ENCODE results near the gene TFB1M.

TFB1M gene

DNA sequence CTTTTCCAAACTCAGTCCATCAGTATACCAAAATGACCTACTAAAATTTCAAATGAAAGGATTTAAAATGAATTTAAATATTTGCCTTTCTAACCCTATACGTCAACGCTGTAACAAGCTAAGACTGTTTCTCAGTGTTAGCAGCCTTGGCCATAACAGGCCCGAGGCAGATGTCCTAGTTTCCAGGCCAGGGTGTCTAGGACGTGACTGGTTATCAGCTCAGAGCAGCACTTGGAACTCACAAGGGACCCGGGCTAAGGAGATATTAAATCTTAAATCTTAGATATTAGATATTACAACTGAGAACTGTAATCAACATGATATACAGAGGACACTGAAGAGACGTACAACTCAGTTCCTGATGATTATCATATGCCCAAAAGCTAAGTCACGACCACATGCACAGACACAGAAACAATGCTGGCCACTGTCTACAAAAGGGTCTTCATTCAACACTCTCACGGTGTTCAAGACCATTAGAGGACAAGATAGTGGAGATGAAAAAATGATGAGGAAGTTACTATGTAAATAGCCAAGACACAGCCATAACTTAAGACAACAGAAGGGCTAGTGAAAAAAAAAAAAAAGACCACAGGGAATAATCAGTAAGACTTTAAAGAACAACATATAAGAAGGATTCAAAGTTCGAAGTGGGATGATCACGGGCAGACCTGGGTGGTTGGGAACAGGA is 50.8 kb downstream of the TFB1M start, which contains the start of gene CLDN20:
Gene CLDN20, plus strand, starts transcription at position 641 of the 691 bp plus-strand sequence. CDS start 11,707 bp downstream, outside the sequence.
- TF ChIP-seq, protein P1, sequence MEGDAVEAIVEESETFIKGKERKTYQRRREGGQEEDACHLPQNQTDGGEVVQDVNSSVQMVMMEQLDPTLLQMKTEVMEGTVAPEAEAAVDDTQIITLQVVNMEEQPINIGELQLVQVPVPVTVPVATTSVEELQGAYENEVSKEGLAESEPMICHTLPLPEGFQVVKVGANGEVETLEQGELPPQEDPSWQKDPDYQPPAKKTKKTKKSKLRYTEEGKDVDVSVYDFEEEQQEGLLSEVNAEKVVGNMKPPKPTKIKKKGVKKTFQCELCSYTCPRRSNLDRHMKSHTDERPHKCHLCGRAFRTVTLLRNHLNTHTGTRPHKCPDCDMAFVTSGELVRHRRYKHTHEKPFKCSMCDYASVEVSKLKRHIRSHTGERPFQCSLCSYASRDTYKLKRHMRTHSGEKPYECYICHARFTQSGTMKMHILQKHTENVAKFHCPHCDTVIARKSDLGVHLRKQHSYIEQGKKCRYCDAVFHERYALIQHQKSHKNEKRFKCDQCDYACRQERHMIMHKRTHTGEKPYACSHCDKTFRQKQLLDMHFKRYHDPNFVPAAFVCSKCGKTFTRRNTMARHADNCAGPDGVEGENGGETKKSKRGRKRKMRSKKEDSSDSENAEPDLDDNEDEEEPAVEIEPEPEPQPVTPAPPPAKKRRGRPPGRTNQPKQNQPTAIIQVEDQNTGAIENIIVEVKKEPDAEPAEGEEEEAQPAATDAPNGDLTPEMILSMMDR (conservative IDR thresholded peaks at IDR 0.05; ENCODE audit: low read length), result no peak
- DNase-seq (ENCODE audit: low read depth), result no peak
- no peak within 1 kb of the TSS for H3K4me3 ChIP-seq (ENCODE audit: low read length)

DNA sequence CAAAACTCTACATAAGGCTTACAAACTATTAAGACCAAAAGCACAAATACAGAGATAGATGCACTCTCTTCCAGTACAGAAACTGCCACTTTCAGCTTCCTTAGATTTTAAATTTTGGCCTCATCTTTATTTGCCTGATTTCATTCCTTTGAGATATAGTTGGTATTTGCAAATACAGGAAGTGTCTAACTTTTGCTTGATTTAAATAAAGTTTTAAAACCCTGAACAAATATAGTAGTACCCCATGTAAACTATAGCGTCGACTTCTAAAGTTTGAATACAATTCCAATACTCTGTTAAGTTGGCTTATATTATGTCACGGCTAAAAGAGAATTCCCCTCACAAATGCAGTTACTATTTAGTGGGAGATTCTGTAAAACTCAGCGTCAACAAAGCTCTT is 51.6 kb downstream of the TFB1M start:
- no peak for DNase-seq (ENCODE audit: low read depth)
- TF ChIP-seq, protein P1 (conservative IDR thresholded peaks at IDR 0.05; ENCODE audit: low read length), result no peak
- no peak overlapping the region for H3K4me3 ChIP-seq (ENCODE audit: low read length)

DNA sequence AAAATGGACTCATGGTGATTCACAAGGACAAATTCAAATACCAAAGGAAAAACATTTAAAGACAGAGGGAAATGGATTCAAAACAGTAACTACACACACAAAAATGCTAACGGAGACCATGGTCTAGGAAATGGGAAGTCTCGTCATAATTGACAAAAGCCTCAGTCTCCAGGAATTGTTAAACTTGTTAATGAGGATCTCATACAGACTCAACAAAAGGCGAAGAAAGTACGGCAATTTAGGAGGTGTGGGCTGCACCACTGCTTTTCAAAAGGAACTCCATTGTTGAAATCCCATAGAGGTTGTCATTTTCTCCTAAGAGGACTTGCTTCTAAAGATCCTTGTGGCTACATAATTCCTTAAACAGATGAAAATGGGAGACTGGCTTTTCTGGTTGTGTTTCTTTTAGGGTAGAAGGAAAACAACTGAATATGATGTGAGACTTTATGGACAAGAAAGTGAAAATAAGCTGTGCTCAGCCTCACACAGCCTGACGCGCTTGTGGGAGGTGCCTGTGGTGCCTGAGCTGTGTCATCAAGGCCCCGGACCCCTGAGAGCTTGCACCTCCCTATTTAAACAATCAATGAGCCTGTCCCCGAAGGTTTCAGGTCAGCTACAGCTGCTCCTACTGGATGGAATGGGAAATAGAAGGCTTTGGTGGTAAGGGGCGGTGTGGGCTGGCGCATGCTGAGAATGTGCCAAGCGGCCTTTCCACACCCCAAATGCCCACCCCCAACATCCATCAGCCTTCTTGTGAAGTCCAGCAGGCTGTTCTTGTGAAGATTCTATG is 53.0 kb downstream of the TFB1M start:
- TF ChIP-seq, protein P1 (conservative IDR thresholded peaks at IDR 0.05; ENCODE audit: low read length), result no peak
- DNase-seq (ENCODE audit: low read depth), result no peak

DNA sequence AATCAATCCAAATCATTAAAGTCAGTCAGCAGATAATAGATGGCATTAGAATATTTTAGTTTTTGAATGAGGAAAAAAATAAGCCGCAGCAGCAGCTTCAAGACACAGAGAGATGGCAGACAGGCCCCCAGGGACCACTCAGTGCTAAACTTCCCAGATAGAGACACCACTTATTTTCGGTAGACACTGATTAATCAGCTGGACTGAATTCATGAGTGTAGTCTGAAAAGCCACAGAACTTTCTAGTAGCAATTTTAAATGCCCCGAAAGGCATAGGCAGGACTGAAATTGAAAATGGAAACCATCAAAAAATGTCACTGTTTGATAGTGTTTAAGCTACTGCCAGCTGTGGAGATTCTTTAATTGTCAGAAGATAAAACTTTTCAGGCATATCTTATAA is 53.6 kb downstream of the TFB1M start:
- H3K4me3 ChIP-seq (ENCODE audit: low read length), result no peak overlapping the region
- TF ChIP-seq, protein P1 (conservative IDR thresholded peaks at IDR 0.05; ENCODE audit: low read length), result no peak
- no peak for DNase-seq (ENCODE audit: low read depth)

More for the DNA sequence above, 53.0 kb downstream of the TFB1M start:
- H3K4me3 ChIP-seq (ENCODE audit: low read length), result no peak overlapping the region

DNA sequence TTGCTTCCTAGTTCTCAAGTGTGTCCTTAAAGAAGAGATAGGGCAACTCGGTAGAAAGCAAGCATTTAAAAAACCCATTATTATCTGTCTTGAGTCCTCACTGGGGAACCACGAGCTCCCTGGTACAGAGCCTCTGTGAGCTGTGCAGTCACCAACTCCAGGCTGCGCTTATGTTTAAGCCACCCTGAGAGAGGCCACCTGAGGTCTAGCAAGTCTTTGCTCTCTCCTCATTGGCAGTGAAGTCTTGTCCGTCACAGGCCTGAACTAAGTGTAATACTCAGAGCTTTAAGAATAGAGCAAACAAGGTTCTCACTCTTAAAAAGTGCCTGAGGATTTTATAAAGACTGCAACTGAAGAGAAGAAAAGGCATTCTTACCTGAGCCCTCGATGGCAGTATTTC is 54.4 kb downstream of the TFB1M start:
- no peak for DNase-seq (ENCODE audit: low read depth)
- H3K4me3 ChIP-seq (ENCODE audit: low read length), result no peak overlapping the region
- TF ChIP-seq, protein P1 (conservative IDR thresholded peaks at IDR 0.05; ENCODE audit: low read length), result no peak

DNA sequence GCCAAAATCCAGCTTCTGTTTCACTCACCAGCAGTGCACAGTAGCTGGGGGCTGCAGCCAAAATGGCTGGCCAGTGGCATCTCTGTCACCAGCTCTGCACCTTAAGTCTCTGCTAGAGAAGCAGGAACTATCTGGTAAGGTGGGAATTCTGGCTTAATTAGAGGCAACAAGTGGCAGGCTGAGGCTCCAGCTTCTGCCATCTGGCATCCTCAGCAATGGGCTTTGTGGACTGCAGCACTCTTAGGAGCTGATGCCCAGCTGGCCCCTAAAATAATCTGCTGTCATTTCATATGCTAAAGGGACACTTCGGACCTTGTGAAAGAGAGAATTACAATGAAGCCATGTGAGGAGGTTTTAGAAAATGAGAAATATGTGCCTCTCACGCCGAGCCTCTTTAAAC is 55.1 kb downstream of the TFB1M start:
- TF ChIP-seq, protein P1 (conservative IDR thresholded peaks at IDR 0.05; ENCODE audit: low read length), result no peak
- DNase-seq (ENCODE audit: low read depth), result no peak
- no peak overlapping the region for H3K4me3 ChIP-seq (ENCODE audit: low read length)

DNA sequence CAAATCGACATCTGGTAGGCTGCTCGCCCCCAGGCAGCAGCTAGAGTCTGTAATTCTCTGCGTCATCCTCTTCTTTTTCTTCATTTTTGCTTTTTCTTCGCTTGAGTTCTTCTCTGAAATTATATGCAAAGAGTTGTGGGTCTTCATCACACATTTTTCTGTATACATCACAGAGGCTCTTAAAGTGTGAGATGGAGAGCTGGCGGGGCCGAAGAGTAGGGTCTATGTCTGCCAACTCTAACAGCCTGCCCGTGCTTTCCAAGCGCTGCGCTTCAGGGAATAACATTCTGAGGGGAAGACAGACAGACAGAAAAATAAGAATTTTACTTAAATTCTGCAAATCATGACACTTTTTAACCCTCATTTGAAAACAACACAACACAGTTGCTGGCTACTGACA is 56.5 kb downstream of the TFB1M start:
- TF ChIP-seq, protein P1 (conservative IDR thresholded peaks at IDR 0.05; ENCODE audit: low read length), result no peak
- no peak for DNase-seq (ENCODE audit: low read depth)
- H3K4me3 ChIP-seq (ENCODE audit: low read length), result no peak overlapping the region
